Measurements from ENCODE around the gene CLCN6.

- TF ChIP-seq CEBPB (IDR thresholded peaks at IDR 0.05) (no peak), YY1 (IDR thresholded peaks at IDR 0.05; ENCODE audit: low read depth) (no peak), REST (IDR thresholded peaks at IDR 0.05; ENCODE audit: low read depth) (no peak), RAD21 (IDR thresholded peaks at IDR 0.05; ENCODE audit: low read depth) (no peak), TAF1 (IDR thresholded peaks at IDR 0.05; ENCODE audit: low read depth) (no peak), EP300 (IDR thresholded peaks at IDR 0.05; ENCODE audit: borderline replicate concordance) (no peak), NFIC (IDR thresholded peaks at IDR 0.05) (no peak)
These were observed 19.8 kb upstream of the CLCN6 start for GRCh38 chr1:11786168-11786567.

Data from Ishikawa (cell line).